ENCODE data around the gene SOX30.

- TF ChIP-seq POLR2AphosphoS5 (IDR thresholded peaks at IDR 0.05; ENCODE audit: borderline replicate concordance, low read depth, low read length) = no peak
- no peak for TF ChIP-seq EZH2 (IDR thresholded peaks at IDR 0.05)
- no peak for TF ChIP-seq FOXP2 (optimal IDR thresholded peaks at IDR 0.05; ENCODE audit: control extremely low read depth, extremely low read length, insufficient read depth)
These were observed 30.0 kb upstream of the SOX30 start for GRCh38 chr5:157682257-157682656.

Measured in SK-N-MC (cell line).